K562 (cell line): ENCODE measurements around the gene CPNE1. TPM values are rescaled to one million over a fixed set of nuclear protein-coding genes. Genes with fewer than 3 reads are reported as not detected.

Experiments
- DIDO1 ChIP-seq: fragments of 450-650 bp; IDR thresholded peaks from 2 replicates; pipeline ENCODE4 v1.6.1; 2016; ENCODE audit warnings: low read depth, missing biosample characterization, missing genetic modification characterization
- FOXK1 ChIP-seq: sonication (generic); formaldehyde crosslinking; IDR thresholded peaks from 2 replicates; pipeline ENCODE4 v1.8.0; 2022; ENCODE audit warnings: missing genetic modification reagents, mild to moderate bottlenecking, borderline replicate concordance
- IRF1 ChIP-seq: sonication (generic); formaldehyde crosslinking; IDR thresholded peaks from 2 replicates; pipeline ENCODE4 v1.8.0; 2022; ENCODE audit warnings: missing genetic modification reagents, mild to moderate bottlenecking, borderline replicate concordance
- MEF2D ChIP-seq: conservative IDR thresholded peaks from 2 replicates; pipeline ENCODE4 v1.6.1; 2016; ENCODE audit warnings: low read depth, missing genetic modification characterization, missing compliant biosample characterization
- MLX ChIP-seq, 2 experiments: fragments of 450-650 bp in 1 of 2; sonication (generic) in 1 of 2; formaldehyde crosslinking; conservative IDR thresholded peaks; 2 replicates each; pipeline versions ENCODE4 v1.4.0 to v1.8.1; 2020 to 2022; ENCODE audit warnings: mild to moderate bottlenecking in 1 of 2, missing genetic modification reagents in 1 of 2
- POLR3G ChIP-seq: IDR thresholded peaks from 2 replicates; pipeline ENCODE4 v1.6.1; 2011; ENCODE audit not compliant: insufficient read length, insufficient replicate concordance; ENCODE audit errors: extremely low read depth
- RBBP5 ChIP-seq: fragments of 200-600 bp; sonication (generic); IDR thresholded peaks from 2 replicates; pipeline ENCODE4 v1.6.1; 2012; ENCODE audit warnings: borderline replicate concordance, mild to moderate bottlenecking, low read length, control low read depth, inconsistent platforms; ENCODE audit not compliant: insufficient read depth, poor library complexity, severe bottlenecking
- RBM25 ChIP-seq: fragments of 200-400 bp; formaldehyde crosslinking; IDR thresholded peaks from 2 replicates; pipeline ENCODE4 v1.6.1; 2018; ENCODE audit warnings: low read length, low read depth, moderate library complexity; ENCODE audit not compliant: severe bottlenecking
- TBL1XR1 ChIP-seq, 2 experiments: IDR thresholded peaks; 2 replicates each; pipeline ENCODE4 v1.6.1; 2012; ENCODE audit warnings: improper control_type of control experiment in 2 of 2, low read length in 2 of 2, mild to moderate bottlenecking in 1 of 2
- TRIM24 ChIP-seq, 2 experiments: fragments of 450-650 bp; IDR thresholded peaks; 2 replicates each; pipeline ENCODE4 v1.6.1; 2016
- ZFPM2 ChIP-seq: fragments of 250-450 bp; sonication (Bioruptor Pico); IDR thresholded peaks from 2 replicates; pipeline ENCODE4 v1.5.1; 2022; ENCODE audit warnings: mild to moderate bottlenecking
- ZNF318 ChIP-seq, 2 experiments: fragments of 450-650 bp; IDR thresholded peaks; 2 replicates each; pipeline ENCODE4 v1.6.1; 2016; ENCODE audit warnings: mild to moderate bottlenecking in 2 of 2, borderline replicate concordance in 1 of 2, low read depth in 1 of 2, moderate library complexity in 1 of 2
- ZNF445 ChIP-seq: fragments of 250-450 bp; sonication (Bioruptor Pico); IDR thresholded peaks from 2 replicates; pipeline ENCODE4 v1.4.0; 2020; ENCODE audit warnings: low read depth, mild to moderate bottlenecking, moderate library complexity
- ZNF717 ChIP-seq: fragments of 250-450 bp; sonication (Bioruptor Pico); IDR thresholded peaks from 2 replicates; pipeline ENCODE4 v1.5.0; 2021
- ZNF740 ChIP-seq, 3 experiments: fragments of 200-800 bp in 1 of 3; sonication (Bioruptor generic) in 1 of 3; sonication (generic) in 1 of 3; formaldehyde crosslinking in 1 of 3; IDR thresholded peaks; 2 replicates each; pipeline versions ENCODE4 v1.6.1 to v1.8.0; 2016 to 2022; ENCODE audit warnings: mild to moderate bottlenecking in 2 of 3, missing compliant biosample characterization in 2 of 3, missing genetic modification characterization in 2 of 3, missing genetic modification reagents in 1 of 3
- polyA plus RNA-seq, 8 experiments: library from polyadenylated mRNA; depleted of rRNA in 4 of 8; stranded (reverse) in 5 of 8; unstranded in 3 of 8; fragments of >200 nt; fragmentation: Nextera tagmentation in 2 of 8; fragmentation: Illumina TruSeq in 1 of 8; extraction: Ambion mirVana in 2 of 8; extraction: Trizol in 1 of 8; gene quantifications; 2 replicates each; pipeline versions ENCODE4 v1.2.1 to v1.2.3, GENCODE V29; 2011 to 2014; ENCODE audit warnings: inconsistent platforms in 1 of 8, missing spikeins in 1 of 8
- total RNA-seq, 7 experiments: library from RNA; depleted of rRNA in 6 of 7; stranded (reverse); fragments of >200 nt in 6 of 7; fragmentation: Illumina TruSeq in 2 of 7; extraction: Trizol in 2 of 7; gene quantifications; 2 replicates each; pipeline versions ENCODE4 v1.2.1 to v1.2.3, GENCODE V29; 2011 to 2021; ENCODE audit warnings: low replicate concordance in 1 of 7

The CPNE1 gene
- total and polyA plus RNA-seq, 9 of the 15 experiments (the other 6 are each of a cell fraction or from before 2014, with no cell fraction given) = 42.1 to 102 (median 56.0) TPM

GRCh38 chr20:35664466-35665206 lies at the start of gene CPNE1, which contains the start of gene RBM12 (continued):
- no peak for TF ChIP-seq ZNF318 (IDR thresholded peaks at IDR 0.05; ENCODE audit: borderline replicate concordance in 1 of 2, low read depth in 1 of 2)
- no peak for TF ChIP-seq DIDO1 (tag)
- TF ChIP-seq TBL1XR1 (IDR thresholded peaks at IDR 0.05; ENCODE audit: low read length in 2 of 2) = 0 out of 4 replicates have a peak, but pooled peaks of 1 of the 2 experiments have one; percentile 14
- TF ChIP-seq RBBP5 = peak; percentile 88
- no peak for TF ChIP-seq FOXK1 (CRISPR knock-in tag)
- TF ChIP-seq TRIM24 (IDR thresholded peaks at IDR 0.05) = peak in 1 of 2 experiments; percentile 10; a peak in 1 of 4 replicates
- TF ChIP-seq IRF1 (CRISPR knock-in tag) = peak; percentile 80; the same call in 1 of the 2 replicates
- TF ChIP-seq ZNF445 = no peak
- no peak for TF ChIP-seq ZFPM2 (CRISPR knock-in tag)
- peak; percentile 51; the same call in 1 of the 2 replicates for TF ChIP-seq ZNF740 (CRISPR knock-in tag; IDR thresholded peaks at IDR 0.05)
- no peak for TF ChIP-seq ZNF740 (tag; IDR thresholded peaks at IDR 0.05)
- TF ChIP-seq MLX (CRISPR knock-in tag; conservative IDR thresholded peaks at IDR 0.05) = no peak
- TF ChIP-seq RBM25 = no peak
- TF ChIP-seq MEF2D = no peak
- TF ChIP-seq POLR3G = no peak
- no peak for TF ChIP-seq ZNF717
